ENCODE measurements around the gene APOL4.
A peak's percentile ranks its signal among the peaks of the same experiment; 100 is the strongest.

DNA sequence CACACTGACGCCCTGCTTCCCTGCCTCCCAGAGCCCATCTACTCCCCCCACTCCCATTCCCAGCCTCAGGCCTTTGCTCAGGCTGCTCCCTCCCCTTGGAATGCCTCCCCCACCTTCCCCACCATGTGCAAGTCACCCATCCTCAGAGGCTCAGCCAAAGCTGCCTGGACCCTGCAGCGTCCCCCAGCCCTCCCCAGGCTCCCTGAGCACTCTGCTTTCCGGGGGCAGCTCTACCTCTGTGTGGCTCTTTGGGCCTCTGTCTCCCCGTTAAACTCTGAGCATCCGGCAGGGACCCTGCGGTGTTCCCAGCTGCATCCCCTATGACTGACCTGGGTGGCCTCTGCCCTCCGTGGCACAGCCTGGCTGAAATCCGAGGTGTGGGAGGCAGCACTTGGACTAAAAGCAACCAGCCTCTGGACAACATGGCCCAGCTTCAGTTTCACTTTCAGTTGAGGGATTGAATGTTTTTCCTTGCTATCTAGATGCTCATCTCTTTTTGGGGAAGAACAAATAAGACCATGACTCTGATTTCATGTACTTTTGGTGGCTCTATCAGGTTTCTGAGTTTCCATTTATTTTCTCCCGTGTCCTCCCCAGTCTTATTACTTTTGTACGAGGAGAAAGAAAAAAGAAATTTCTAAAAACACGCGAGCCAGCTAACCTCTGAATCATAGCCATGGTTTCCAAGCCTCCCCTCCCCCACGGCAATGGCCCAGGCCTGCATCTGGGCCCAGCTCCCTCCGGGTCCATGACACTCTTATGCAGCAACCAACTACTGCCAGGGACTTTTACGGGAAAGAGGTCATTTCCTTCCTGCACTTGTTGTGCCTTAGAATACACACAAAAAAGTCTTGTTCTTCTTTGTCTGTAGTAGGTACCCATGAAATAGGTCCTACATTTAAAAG is 44.8 kb downstream of the APOL4 start:
- peak; percentile 91 to 96 for TF ChIP-seq POLR2AphosphoS5 (IDR thresholded peaks at IDR 0.05)
- no peak for TF ChIP-seq CTCF (IDR thresholded peaks at IDR 0.05)
